ENCODE data around the gene AMBP.

The AMBP gene

GRCh38 chr9:114031037-114031630 is 47.0 kb downstream of the AMBP start:
- no peak for DNase-seq (ENCODE audit: low read depth)

DNA sequence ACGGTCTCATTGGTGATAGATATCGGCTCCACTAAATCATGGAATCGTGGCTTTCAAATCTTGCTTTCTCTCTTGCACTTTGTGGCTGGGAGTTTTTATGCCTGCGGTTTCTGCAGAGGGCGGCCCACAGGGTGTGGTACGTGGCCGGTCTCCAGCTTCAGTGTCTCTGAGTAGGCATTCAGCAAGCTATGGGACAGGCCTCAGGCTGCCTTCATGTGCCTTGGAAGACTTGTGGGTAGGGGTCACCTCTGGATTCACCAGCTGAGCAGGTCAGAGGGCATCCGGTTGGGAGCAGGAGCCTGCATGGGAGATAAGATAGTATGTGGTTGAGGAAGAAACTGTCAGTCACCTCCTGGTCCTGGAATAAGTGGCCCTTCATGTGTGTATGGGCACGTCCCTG is 47.7 kb downstream of the AMBP start:
- DNase-seq (ENCODE audit: low read depth) = no peak

DNA sequence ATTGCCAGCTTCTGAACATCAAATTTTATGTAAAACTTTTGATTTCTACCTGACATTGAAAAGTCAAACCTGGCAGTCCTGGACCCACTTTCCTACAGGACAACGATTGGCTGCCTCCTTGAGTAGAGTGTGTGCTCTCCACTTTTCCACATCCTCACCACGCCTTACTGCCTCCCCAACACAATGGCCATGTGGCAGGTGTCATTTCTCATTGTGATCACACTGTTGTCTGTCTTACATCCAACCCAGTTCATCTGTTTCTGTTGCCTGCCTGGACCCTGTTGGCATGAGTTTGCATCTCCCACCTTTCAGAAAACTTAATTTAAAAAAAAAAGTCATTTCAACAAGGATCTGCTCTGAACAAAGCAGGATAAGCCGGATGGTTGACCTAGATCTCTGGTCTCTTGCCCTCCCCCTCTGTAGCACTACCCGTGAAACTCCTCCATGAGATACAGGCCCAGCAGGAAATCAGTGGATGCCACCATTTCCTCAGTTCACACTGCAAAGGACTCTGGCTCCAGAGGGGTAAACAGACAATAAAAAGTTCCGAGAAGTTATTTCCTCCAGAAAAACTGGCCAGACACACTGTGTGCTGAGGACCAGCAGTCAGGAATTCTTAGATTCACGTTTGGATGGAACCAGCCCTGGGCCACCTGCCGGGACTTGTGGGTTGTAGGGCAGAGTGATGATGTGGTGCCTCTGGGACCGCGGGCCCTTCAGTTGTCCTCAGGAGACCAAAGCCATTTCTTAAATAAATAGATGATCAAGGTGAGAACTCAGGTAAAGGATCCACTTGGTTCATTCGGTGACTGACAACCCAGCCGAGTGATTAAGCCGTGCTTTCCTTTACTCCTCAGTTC is 48.6 kb downstream of the AMBP start:
- DNase-seq (ENCODE audit: low read depth) = no peak

DNA sequence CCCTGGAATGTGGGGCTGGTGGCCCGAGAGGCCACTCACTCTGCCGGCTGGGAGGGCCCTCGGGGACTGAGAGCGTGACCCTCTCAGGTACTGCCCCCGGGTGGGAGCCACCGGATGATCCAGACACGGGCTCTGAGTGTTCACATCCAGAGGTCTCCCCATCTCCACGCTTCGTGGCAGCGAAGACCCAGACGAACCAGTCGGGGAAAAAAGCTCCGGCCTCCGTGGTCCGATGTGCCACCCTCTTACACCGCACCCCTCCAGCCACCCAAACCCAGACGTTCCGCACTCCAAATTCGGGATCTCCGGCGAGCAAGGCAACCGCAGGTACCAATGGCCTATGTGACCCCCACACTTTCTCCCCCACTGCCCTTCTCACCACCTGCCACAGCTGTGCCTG is 49.5 kb downstream of the AMBP start:
- no peak for DNase-seq (ENCODE audit: low read depth)

GRCh38 chr9:114027863-114028465 is 50.1 kb downstream of the AMBP start:
- no peak for DNase-seq (ENCODE audit: low read depth)

- no peak for DNase-seq (ENCODE audit: low read depth)
Measured at GRCh38 chr9:114027159-114027862, 50.8 kb downstream of the AMBP start.

DNA sequence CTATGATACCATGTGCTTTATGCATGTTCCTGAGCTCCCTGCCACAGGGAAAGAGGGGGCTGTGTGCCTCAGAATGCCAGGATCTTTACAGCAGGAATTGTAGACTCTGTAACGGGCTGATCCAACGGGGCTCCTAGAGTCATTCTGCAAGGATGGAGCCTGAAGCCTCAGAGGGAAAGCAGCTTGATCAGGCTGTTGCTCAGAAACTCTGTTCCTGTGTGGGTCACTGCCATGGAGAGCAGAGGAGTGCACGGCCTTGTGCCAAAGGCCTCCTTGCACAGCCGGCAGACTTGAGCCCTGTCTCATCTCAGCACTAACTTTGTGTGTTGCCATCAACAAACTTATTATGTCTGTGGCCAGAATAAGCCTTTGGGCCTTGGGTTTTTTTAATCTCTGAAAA is 51.8 kb downstream of the AMBP start:
- DNase-seq (ENCODE audit: low read depth) = no peak

DNA sequence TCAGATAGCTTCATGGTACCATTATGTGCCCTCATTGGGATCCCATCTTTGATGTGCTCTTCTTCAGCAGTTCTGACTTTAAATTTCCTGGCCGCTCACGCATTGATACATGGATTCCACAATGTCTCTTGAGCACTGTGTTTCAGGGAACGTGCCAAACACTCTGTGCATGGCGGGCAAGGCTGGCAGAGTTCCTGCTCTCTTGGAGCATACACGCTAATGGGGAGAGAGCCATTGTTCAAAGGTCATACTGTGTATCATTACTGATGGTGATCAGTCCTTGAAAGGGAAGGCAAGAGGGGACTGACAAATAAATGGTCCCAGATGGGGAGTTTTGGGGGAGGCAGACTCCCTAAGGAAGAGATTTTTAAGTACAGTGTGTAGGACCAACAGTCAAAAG is 52.3 kb downstream of the AMBP start:
- DNase-seq (ENCODE audit: low read depth) = no peak

DNA sequence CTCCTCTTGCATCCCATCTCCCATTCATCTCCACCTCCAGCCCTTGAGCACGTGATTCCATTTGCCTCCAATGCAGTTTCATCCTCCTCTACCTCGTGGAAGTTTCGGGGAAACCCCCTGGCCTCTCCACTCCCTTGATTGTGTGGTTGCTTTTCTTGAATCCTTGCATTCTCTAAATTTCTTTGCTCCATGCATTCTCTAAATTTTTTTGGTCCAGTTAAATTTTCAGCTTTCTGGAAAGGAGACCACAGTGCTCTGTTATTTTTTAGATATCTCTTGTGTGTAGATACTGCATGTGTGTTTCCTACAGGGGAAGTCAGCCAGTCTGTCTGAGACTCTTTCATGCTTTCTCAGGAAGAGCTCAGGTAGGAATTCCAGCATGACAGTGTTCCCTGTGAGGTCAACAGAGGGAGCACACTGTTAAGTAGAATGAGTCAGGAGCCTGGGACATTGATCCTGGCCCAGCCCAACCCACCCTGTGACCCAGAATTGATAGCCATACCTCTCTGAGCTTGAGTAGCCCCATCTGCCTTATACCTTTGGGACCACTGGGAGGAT is 52.8 kb downstream of the AMBP start:
- no peak for DNase-seq (ENCODE audit: low read depth)

DNA sequence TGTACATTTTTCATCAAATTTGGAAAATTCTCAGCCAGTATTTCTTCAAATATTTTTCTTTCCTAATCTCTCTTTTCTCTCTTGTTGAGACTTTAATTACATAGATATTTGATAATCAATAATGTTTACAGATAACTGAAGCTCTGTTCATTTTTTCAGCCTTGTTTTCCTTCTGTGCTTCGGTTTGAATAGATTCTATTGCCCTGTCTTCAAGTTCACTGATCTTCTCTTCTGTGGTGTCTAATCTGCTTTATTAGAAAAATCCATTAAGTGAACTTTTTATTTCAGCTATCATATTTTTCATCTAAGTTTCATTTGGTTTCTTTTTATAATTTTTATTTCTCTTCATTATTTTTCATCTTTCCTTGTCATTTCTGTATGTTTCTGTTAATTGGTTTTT is 54.1 kb downstream of the AMBP start:
- DNase-seq (ENCODE audit: low read depth) = no peak

DNA sequence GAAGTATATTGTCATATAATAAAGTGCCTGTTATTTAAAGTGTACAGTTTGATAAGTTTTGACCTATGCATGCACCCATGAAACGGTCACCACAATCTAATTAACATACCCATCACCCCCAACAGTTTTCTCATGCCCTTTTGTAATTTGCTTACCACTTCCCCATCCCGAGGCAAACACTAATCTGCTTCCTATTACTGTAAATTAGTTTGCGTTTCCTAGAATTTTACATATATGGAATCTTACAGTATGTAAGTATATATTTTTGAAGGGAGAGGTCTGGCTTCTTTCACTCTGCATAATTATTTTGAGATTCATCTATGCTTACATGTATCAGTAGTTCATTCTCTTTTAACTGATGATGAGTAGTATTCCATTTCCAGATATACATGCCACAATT is 56.5 kb downstream of the AMBP start:
- no peak for DNase-seq (ENCODE audit: low read depth)

DNA sequence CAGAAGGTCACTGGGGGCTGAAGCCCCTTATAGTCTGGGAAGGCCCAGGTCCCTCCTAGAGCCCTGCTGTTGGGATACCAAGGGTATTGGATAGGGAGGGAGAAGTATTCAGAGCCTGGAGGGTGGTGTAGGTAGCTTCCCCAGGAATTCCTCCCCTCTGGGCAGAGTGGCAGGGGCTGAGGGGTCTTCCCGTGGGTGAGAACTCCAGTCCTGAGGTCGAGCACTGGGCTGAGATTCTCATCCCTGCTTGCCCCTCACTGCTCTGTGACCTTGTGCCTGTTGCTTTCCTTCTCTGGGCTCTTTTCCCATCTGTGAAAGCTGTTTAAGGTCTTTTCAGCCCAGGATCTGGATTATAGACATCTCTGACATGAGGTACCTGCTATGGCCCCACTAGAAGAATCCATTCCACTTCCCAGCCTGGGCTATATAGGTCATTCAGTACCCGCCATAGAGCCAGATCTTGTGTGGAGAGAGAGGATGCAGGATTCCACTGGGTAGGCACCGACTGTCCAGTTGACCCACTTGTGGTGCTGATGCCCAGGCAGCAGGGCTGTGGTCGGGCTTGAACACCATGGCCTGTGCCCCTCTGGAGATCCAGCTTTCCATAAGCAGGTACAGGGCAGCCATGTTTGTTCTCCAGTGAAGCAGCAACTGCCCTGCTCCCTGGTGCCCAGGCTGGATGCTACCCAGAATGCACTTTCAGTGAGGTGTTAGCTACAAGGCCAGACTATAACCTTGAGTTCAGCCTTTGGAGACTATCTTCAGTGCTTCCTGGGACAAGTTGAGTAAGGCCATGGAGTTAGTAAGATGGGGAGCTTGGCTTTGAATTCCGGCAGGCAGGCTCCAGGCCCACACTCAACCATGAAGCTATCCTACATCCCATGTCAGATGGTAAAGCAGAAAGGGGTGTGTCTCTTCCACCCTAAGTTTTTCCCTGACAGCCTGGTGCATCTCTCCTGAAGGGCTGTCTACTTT is 60.1 kb downstream of the AMBP start:
- no peak for DNase-seq (ENCODE audit: low read depth)

GRCh38 chr9:114016629-114017423 is 61.3 kb downstream of the AMBP start:
- DNase-seq (ENCODE audit: low read depth) = no peak

GRCh38 chr9:114016101-114016500 is 62.0 kb downstream of the AMBP start:
- DNase-seq (ENCODE audit: low read depth) = no peak

DNA sequence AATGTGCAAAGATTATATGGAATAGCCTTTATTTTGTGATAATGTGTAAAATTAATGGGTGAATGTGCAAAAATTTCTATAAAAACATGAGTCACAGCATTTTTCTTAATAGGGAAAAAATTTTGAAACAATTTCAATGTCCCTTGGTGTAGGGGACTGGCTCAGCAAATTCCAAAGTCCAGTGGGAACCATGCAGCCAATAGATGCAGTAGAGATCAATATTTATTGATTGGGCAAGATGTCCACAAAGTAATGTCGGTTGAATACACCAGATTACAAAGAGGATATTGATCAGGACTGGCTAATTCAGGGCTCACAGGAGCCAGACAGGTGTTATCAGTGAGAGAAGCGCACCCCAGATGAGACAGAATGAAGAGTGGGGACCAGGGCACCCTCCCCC is 62.5 kb downstream of the AMBP start:
- no peak for DNase-seq (ENCODE audit: low read depth)

DNA sequence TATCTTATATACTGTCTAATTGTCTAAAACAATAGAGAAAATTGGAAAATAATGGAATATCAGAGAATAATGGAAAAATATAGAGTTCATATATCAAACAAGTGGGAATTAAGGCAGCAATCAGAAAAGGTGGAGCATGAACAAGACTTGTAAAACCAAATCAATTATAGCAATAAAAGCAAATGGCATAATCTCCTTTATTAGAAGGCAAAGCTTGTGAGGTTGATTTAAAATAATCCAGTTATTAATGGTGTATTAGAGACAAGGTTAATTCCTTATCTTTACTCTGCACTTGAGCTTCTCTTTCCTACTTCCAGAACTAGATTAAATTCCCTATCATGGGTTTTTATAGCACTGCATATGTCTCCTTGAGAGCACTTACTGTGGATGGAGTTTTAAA is 64.1 kb downstream of the AMBP start:
- no peak for DNase-seq (ENCODE audit: low read depth)

- DNase-seq (ENCODE audit: low read depth) = no peak
Measured at GRCh38 chr9:114012126-114012525, 66.0 kb downstream of the AMBP start.

DNA sequence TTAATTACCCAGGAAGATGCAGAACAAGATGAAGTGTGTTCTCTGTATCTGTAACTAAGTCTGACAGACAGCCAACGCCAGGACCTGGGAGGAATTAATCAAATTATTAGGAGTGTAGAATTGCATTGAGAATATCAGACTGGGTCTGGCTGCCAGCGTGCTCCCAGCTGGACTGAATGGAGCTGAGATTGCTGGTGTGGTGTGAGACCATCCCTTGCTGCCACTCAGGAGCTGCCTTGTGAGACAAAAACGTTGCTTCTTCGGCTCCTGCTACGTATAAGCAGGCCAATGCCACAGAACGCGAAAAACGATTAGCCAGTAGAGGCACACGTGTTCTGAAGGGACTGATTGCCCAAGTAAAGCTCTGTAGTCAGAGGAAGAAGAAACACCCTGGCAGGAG is 66.8 kb downstream of the AMBP start:
- no peak for DNase-seq (ENCODE audit: low read depth)

Measured in iris pigment epithelial cell (primary cell).